Amygdala (tissue), 56 donors: ENCODE results near the gene TWSG1.
"Not testable (repeated sequence)": the region's sequence is repeated elsewhere in the genome, so short reads cannot be mapped to it uniquely, and the experiment has no call there.

Experiments
- DNase-seq, 56 donors: peaks; one replicate each; lab custom pipeline; 2025; lab: John Stamatoyannopoulos, UW

TWSG1 gene

DNA sequence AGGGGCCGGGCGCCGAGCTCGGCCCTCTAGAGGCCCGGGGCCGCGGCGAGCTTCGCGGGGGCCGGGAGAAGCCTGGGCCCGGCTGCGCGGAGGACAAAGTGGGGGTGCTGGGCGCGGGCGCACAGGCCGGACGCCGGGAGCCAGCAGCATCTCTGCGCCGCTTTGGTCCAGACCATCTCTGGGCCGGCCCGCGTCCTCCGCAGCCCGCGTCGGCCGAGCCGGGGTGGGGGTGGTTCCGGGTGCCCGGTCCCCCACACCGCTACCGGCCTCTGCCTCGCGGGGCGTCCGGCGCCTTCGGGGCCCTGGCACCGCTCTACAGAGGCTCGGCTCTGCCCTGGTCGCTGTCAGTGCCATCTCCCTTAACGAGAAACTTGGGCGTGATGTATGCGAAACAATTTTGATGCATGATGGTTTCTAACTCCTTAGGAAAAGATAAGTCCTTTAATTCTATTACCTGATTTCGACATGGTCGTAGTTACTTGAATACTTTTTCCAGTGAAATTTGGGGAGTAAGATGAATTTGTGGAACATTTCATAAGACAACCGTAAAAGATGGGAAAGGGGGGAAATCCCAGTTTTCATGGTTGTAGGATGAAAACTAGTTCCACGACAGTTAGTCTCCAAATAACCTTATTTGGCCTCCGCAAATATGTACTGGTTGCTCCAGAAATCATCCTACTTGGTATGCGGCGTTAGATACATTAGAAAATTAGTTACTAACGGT, 562 bp downstream of the TWSG1 start:
- peak in 26 of 56 donors; percentile 18 to 71 (median 47) for DNase-seq

DNA sequence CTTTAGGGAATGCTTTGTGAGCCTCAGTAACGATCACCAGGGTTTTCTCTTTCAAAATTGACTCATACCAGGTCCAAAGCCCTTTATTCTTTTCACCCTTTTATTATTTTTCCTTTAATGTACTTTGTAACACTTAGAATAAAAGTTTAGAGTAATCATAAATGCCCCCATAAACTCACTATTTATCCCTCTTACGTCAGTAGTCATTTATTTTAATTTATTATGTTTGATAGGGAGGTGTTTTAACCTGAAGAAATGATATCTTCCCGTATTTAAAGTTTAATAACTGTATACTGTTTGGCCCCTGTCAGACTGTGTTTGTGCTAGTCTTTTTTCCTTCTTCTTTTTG, 1.1 kb downstream of the TWSG1 start:
- DNase-seq: no peak

DNA sequence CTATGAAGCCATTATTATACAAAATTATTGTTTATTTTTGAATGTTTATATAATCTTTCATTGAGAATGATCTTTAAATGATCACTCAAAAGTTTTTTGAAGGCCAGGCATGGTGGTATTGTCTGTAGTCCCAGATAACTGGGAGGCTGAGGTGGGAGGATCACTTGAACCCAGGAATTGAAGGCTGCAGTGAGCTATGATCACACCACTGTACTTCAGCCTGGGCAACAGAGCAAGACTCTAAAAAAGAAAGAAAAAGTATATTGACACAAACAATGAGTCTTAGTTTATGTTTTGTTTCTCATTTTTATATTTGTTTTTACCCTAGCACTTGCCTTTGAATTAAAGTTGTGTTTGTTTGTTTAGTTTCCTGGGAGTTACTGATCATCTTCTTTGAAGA, 2.3 kb downstream of the TWSG1 start:
- DNase-seq: no peak

DNA sequence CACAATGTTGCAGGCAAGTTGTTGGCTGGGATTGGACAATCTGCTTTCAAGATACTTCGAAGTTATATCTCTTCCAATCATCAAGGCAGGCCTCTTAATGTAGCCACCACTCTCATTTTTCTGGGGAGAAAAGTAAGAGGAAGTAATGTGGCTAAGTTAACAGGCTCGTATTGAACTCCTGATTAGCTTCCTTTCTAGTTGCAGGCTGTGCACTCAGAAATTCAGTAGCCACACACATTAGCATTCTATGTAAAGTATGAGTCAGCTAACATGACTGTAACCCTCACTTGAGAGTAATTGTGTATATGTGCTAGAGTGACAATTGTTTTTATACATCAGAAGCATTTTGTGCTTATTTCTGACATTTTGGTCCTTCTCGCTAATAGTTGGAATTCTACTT, 3.3 kb downstream of the TWSG1 start:
- DNase-seq: no peak

GRCh38 chr18:9340472-9340871, 5.9 kb downstream of the TWSG1 start:
- DNase-seq: no peak

- no peak for DNase-seq
Observed at GRCh38 chr18:9343577-9343976, 9.0 kb downstream of the TWSG1 start.

- no peak for DNase-seq
Observed at GRCh38 chr18:9346775-9347174, 12.2 kb downstream of the TWSG1 start.

DNA sequence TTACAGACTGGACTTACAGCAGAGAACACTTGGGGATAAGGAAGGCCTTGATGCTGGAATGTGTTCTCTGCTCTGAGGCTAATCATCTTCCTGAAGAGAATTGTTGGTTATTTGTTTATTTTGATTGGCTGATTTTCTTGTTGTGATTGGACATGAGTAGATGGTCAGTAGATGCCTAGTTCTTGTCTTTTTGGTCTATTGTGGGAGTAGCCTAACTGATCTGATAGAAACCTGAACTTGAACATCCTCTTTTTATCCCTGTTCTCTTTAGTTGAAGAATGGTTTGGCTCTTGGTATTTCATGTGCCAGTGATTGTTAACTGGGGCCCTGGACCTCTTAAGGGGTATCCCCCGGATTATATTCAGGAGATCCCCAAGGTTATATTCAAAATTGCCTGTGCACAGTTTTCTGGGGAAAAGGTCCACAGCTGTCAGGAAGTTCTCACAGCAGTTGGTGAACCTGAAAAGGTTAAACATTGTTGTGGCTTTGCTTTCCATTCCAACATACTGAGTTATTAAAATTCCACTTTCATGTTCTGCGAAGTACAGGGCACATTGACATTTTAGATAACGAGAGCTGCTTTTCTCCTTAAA, 13.6 kb downstream of the TWSG1 start:
- DNase-seq: no peak

GRCh38 chr18:9348766-9349165, 14.2 kb downstream of the TWSG1 start:
- DNase-seq: no peak

- no peak for DNase-seq
Observed at GRCh38 chr18:9353596-9353995, 19.0 kb downstream of the TWSG1 start.

DNA sequence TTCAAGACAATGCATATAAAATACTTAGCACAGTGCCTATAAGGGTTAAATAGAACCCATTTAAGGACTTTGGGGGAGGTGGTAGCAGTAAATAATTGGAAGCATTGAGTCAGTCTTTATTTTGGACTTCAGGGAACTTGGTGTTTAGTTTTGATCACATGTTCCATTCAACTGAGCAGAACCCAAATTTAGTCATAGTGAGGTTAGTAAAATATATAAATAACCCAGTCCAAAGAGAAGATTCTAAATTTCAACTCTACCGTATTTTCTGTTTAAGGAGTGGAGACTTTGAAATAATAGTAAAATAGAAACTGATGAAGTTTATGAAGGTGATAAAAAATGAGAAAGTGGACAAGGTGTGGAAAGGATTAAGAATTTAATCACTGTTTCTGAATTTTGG, 19.7 kb downstream of the TWSG1 start:
- no peak for DNase-seq

GRCh38 chr18:9356976-9357375, 22.4 kb downstream of the TWSG1 start:
- DNase-seq: no peak

GRCh38 chr18:9359796-9360195, 25.2 kb downstream of the TWSG1 start:
- DNase-seq: no peak

DNA sequence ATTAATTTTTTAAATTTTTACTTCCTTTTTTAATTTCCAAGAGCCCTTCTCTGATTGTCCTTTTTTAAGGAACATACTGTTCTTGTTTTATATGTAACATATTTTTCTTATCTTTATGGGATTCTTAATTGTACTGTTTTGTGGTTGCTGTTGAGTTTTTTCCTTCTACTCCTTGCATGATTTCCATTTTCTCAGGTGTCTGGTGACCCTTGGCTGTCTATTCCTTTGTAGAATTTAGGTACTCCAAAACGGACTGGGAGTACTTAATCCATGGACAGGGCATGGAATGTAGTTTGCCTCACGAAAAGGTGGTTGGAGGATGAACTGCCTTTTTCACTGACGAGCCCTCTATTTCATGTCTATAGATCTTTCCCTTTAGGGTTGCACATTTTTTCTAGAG, 26.6 kb downstream of the TWSG1 start:
- no peak for DNase-seq

DNA sequence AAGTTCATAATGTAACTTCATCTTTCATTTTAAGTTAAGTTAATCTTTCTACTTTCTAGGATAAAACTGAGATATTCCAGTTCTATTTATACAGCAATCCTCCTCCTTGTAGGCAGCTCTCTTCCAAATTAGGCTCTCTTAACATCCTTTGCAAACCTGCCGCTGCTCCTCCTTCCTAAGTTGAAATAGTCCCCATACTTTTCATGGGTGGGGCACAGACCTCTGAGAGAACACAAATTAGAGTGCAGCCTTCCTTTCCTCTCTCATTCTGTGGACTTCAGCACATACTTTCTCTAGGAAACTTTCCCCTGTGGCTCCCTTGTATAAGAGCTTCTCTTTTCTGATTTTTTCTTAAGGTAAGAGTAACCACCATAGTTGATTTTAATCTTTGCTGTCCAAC, 28.3 kb downstream of the TWSG1 start:
- DNase-seq: no peak

GRCh38 chr18:9364242-9364641, 29.7 kb downstream of the TWSG1 start:
- DNase-seq: no peak

- no peak for DNase-seq
Observed at GRCh38 chr18:9365406-9365805, 30.8 kb downstream of the TWSG1 start.

- peak in 26 of 56 donors; percentile 1 to 41 (median 4) for DNase-seq
Observed at GRCh38 chr18:9366126-9366714, 31.6 kb downstream of the TWSG1 start.

- DNase-seq: not testable (repeated sequence)
Observed at GRCh38 chr18:9373254-9373653, 38.7 kb downstream of the TWSG1 start.

- DNase-seq: no peak
Observed at GRCh38 chr18:9379118-9379517, 44.5 kb downstream of the TWSG1 start.

- no peak for DNase-seq
Observed at GRCh38 chr18:9380101-9380500, 45.5 kb downstream of the TWSG1 start.
